ENCODE measurements around the gene TMEM117. TPM values are rescaled to one million over a fixed set of nuclear protein-coding genes. Genes with fewer than 3 reads are reported as not detected.

TMEM117 gene
- total RNA-seq, 1 donor from 2014 or later, result 0.80 TPM

GRCh38 chr12:44379831-44380230 lies 544.0 kb downstream of the TMEM117 start:
- no peaks in the 10 kb centered on the region for H3K27me3 Mint-ChIP-seq (ENCODE audit: unreplicated experiment)
- no peaks in the 10 kb centered on the region for H3K4me1 Mint-ChIP-seq (ENCODE audit: unreplicated experiment)
- H3K36me3 Mint-ChIP-seq (ENCODE audit: low read depth, unreplicated experiment), result no peaks in the 10 kb centered on the region
- no peaks in the 10 kb centered on the region for H3K9me3 Mint-ChIP-seq (ENCODE audit: unreplicated experiment)
- H3K4me3 Mint-ChIP-seq (ENCODE audit: unreplicated experiment), result no peak overlapping the region
- no peak for DNase-seq (ENCODE audit: low spot score)
- TF ChIP-seq CTCF (IDR thresholded peaks at IDR 0.05; ENCODE audit: unreplicated experiment), result no peak
- H3K27ac Mint-ChIP-seq (ENCODE audit: unreplicated experiment), result no peak overlapping the region

- H3K9me3 Mint-ChIP-seq (ENCODE audit: unreplicated experiment), result no peaks in the 10 kb centered on the region
- no peak overlapping the region for H3K27ac Mint-ChIP-seq (ENCODE audit: unreplicated experiment)
- no peaks in the 10 kb centered on the region for H3K27me3 Mint-ChIP-seq (ENCODE audit: unreplicated experiment)
- no peaks in the 10 kb centered on the region for H3K4me1 Mint-ChIP-seq (ENCODE audit: unreplicated experiment)
- DNase-seq (ENCODE audit: low spot score), result no peak
- no peak overlapping the region for H3K4me3 Mint-ChIP-seq (ENCODE audit: unreplicated experiment)
- TF ChIP-seq CTCF (IDR thresholded peaks at IDR 0.05; ENCODE audit: unreplicated experiment), result no peak
- H3K36me3 Mint-ChIP-seq (ENCODE audit: low read depth, unreplicated experiment), result no peaks in the 10 kb centered on the region
These were observed 545.0 kb downstream of the TMEM117 start for GRCh38 chr12:44380861-44381260.

- H3K4me3 Mint-ChIP-seq (ENCODE audit: unreplicated experiment), result no peak overlapping the region
These were observed 545.5 kb downstream of the TMEM117 start for GRCh38 chr12:44381341-44381740.

GRCh38 chr12:44384136-44384535 lies 548.3 kb downstream of the TMEM117 start:
- no peaks in the 10 kb centered on the region for H3K27me3 Mint-ChIP-seq (ENCODE audit: unreplicated experiment)
- H3K27ac Mint-ChIP-seq (ENCODE audit: unreplicated experiment), result no peak overlapping the region
- H3K4me3 Mint-ChIP-seq (ENCODE audit: unreplicated experiment), result no peak overlapping the region

More at GRCh38 chr12:44381341-44381740, 545.5 kb downstream of the TMEM117 start:
- TF ChIP-seq CTCF (IDR thresholded peaks at IDR 0.05; ENCODE audit: unreplicated experiment), result no peak
- Mint-ChIP-seq H3K27ac (ENCODE audit: unreplicated experiment) (no peak overlapping the region), H3K9me3 (ENCODE audit: unreplicated experiment) (no peaks in the 10 kb centered on the region), H3K27me3 (ENCODE audit: unreplicated experiment) (no peaks in the 10 kb centered on the region), H3K4me1 (ENCODE audit: unreplicated experiment) (no peaks in the 10 kb centered on the region), H3K36me3 (ENCODE audit: low read depth, unreplicated experiment) (no peaks in the 10 kb centered on the region)
- DNase-seq (ENCODE audit: low spot score), result no peak

GRCh38 chr12:44385964-44386363 lies 550.1 kb downstream of the TMEM117 start:
- Mint-ChIP-seq H3K4me1 (ENCODE audit: unreplicated experiment) (no peaks in the 10 kb centered on the region), H3K27ac (ENCODE audit: unreplicated experiment) (no peak overlapping the region), H3K27me3 (ENCODE audit: unreplicated experiment) (no peaks in the 10 kb centered on the region), H3K36me3 (ENCODE audit: low read depth, unreplicated experiment) (no peaks in the 10 kb centered on the region), H3K9me3 (ENCODE audit: unreplicated experiment) (no peaks in the 10 kb centered on the region), H3K4me3 (ENCODE audit: unreplicated experiment) (no peak overlapping the region)
- DNase-seq (ENCODE audit: low spot score), result no peak
- no peak for TF ChIP-seq CTCF (IDR thresholded peaks at IDR 0.05; ENCODE audit: unreplicated experiment)

More at GRCh38 chr12:44384136-44384535, 548.3 kb downstream of the TMEM117 start:
- no peak for DNase-seq (ENCODE audit: low spot score)
- TF ChIP-seq CTCF (IDR thresholded peaks at IDR 0.05; ENCODE audit: unreplicated experiment), result no peak
- Mint-ChIP-seq H3K4me1 (ENCODE audit: unreplicated experiment) (no peaks in the 10 kb centered on the region), H3K36me3 (ENCODE audit: low read depth, unreplicated experiment) (no peaks in the 10 kb centered on the region), H3K9me3 (ENCODE audit: unreplicated experiment) (no peaks in the 10 kb centered on the region)
